LHCN-M2 (cell line): Measurements from ENCODE around the gene ILF3. TPM values are rescaled to one million over a fixed set of nuclear protein-coding genes. Genes with fewer than 3 reads are reported as not detected.
A peak's percentile ranks its signal among the peaks of the same experiment; 100 is the strongest.

Experiments used
- DNase-seq: peaks from one replicate; pipeline ENCODE4 v3.0.0-alpha.2; 2012; ENCODE audit warnings: low read depth
- total RNA-seq: library from RNA; depleted of rRNA; stranded (reverse); fragments of >200 nt; gene quantifications from 2 replicates; pipeline ENCODE4 v1.2.3, GENCODE V29; 2014

The ILF3 gene
- total RNA-seq, 1 experiment from 2014 or later, result 172 TPM

DNA sequence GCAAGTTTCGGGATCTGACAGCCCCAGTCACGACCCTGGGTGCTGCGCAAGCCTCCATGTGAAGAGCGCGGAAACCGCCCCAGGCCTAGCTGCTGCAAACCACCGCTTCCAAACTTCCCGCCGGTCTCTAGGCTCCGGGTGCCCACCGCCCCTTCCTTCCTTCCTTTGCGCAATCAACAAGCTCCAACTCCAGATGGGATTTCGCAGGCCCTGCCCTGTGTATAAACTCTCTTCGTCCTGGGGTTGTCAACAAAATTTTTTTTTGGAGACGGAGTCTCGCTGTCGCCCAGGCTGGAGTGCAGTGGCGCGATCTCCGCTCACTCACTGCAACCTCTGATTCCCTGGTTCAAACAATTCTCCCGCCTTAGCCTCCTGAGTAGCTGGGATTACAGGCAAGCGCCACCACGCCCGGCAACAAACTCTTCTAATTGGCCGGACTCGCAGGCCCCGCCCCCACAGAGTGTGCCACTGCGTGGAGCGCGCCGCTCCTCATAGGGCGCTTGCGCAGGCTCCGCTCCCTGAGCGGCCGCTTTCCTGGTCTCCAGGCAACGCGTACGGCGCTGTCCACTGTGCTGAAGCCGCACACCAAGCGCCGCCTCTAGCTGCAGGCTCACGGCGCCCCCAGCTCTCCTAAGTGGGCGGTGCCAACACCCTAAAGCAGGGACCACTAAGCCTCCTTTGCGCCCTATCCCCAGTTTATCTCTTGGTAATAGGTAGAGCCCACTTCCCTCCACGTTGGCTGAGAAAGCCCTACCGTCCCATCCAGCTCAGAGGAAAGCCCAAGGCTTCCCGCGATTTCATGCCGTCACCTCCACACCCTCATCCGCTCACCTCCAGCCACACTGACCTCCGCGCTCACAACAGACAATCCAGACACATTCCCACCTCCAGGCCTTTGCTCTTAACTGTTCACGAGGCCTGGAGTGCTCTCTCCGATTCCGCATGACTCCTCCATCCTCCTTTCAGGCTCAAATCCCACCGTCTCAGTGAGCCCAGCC lies 41.6 kb downstream of the ILF3 start:
- peak; percentile 68 for DNase-seq

DNA sequence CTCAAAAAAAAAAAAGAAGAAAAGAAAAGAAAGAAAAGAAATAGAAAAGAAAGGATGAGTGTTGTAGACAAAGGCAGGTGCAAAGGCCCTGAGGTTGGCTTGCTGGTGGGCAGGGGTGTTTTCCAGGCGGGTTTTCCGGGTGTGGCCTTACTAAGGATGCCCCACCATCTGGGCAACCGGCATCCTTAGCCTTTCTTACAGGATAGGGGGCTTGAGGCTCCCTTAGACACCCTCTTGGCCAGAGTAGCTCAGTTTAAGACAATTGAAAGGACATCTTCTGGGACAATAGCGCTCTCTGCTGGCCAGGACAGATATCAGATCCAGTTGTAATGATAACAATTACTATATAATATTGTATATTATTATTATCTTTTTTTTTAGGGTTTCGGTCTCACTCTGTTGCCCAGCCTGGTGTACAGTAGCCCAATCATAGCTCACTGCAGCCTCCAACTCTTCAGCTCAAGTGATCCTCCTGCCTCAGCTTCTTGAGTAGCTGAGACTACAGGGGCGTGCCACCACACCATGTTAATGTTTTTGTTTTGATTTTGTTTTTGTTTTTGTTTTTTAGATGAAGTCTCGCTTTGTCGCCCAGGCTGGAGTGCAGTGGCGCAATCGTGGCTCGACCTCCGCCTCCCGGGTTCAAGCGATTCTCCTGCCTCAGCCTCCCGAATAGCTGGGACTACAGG lies 45.6 kb downstream of the ILF3 start:
- peak; percentile 55 for DNase-seq

DNA sequence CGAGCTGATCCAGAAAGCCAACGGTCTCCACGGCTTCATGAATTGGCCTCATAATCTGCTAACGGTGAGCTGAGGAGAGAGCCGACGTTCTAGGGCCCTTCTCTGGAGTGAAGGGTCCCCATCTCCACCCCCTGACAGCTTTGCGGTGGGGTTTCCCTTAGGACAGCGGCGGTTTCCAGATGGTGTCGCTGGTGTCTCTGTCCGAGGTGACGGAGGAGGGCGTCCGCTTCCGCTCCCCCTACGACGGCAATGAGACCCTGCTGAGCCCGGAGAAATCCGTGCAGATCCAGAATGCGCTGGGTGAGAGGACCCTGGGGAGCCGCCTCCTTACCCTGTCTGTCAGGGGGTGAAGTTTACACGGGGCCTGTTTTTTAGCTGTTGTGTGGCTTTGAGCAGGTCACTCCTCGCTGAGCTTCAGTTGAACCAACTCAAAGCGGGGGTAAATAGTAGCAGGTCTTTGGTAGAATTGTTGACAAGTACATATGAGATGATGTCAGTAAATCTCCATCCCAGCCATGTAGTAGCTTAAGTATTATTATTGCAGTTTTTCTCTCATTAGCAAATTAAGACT lies 47.9 kb downstream of the ILF3 start:
- no peak for DNase-seq

DNA sequence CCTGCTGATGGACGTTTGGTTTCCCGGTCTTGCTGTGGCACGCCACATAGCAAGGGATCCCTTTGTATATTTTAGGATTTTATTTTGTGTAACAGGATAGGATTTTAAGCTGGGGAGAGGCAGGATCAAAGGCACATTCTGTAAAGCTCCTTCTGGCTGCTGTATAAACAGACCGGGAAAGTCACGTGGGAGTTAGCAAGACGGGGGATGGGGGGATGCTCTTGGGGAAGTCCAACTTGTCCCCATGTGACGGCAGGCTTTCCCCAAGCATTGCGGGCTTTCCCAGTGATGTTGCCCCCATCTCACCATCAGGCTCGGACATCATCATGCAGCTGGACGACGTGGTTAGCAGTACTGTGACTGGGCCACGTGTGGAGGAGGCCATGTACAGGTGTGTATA lies 52.8 kb downstream of the ILF3 start:
- DNase-seq, result no peak

DNA sequence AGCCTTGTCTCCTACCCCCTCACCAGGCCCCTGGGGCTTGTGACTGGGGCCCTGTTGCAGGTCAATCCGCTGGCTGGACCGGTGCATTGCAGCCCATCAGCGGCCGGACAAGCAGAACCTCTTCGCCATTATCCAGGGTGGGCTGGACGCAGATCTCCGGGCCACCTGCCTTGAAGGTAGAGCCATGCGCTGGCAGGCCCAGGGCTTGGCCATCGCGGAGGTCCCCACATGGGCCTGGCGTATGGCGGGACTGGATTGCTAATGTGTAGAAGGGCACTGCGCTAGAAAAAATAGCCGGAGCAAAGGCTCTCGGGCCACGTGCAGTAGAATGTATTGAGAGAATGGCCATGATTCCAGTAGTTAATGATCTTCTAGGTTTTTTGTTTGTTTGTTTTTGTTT lies 53.3 kb downstream of the ILF3 start:
- DNase-seq, result no peak

DNA sequence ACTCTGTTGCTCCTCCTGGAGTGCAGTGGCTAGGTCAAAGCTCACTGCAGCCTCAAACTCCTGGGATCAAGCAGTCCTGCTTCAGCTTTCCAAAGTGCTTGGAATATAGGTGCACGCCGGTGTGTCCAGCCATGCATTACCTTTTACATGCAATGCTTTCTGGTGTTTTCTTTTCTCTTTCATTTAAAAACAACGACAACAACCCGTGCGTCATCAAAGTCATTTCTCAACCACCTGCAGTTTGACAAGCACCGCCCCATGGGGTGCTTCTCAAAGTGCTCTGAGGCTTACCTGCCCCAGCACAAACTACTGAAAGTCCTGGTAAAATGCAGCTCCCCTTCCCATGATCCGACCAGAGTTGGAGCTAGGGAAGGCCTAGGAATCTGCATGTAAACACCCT lies 54.1 kb downstream of the ILF3 start:
- DNase-seq, result no peak

DNA sequence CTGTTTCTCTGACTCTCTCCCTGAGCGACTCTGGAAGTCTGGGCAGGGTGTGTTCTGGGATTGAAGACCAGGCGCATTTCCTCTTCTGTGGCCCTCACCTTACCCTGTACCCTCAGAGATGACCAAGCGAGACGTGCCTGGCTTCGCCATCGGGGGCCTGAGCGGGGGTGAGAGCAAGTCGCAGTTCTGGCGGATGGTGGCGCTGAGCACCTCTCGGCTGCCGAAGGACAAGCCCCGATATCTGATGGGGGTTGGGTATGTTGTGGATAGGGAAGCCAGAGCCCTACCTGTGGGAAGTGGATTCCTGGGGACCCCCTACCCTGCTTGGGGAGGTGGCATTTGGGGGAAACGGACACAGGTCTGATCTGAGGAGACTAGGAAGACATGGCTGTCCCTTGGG lies 57.9 kb downstream of the ILF3 start:
- DNase-seq, result no peak

DNA sequence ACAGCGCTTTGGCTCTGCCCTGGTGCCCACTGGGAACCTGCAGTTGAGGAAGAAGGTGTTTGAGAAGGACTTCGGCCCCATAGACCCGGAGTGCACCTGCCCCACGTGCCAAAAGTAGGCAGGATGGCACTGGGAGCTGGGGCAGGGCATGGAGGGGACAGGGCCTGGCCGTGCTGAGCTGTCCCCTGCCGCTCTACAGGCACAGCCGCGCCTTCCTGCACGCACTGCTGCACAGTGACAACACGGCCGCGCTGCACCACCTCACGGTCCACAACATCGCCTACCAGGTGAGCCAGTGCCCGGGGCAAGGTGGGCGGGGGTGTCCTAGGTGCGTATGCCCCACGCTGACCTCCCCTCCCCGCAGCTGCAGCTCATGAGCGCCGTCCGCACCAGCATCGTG lies 58.6 kb downstream of the ILF3 start:
- no peak for DNase-seq

DNA sequence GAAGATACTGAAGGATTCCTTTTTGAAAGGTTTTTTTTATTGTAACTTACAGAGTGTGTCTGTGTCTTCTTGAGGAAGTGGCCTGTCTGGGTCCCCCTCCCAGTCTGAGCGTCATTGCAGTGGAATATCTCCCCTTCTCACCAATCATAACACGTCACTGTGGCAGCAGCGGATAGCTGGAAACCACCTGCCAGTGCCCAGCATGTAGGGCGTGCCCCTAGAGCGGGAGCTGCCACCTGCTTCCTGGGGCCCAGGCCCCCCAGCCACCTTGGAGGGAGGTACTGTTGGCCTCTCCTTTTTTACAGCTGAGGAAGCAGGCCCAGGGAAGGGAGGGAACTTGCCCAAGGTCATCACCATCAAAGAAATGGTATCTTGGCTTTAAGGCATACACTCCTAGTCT lies 59.2 kb downstream of the ILF3 start:
- no peak for DNase-seq

DNA sequence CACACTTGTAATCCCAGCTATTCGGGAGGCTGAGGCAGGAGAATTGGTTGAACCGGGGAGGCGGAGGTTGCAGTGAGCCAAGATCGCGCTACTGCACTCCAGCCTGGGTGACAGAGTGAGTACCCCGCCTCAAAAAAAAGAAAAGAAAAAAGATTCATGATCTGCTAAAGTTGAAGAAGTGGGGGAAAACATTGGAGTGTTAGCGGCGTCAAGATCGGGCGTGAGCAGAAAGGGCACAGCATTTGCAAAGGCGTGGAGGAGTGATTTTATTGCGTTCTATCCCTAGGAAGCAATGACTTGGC lies 62.9 kb downstream of the ILF3 start:
- DNase-seq, result no peak

DNA sequence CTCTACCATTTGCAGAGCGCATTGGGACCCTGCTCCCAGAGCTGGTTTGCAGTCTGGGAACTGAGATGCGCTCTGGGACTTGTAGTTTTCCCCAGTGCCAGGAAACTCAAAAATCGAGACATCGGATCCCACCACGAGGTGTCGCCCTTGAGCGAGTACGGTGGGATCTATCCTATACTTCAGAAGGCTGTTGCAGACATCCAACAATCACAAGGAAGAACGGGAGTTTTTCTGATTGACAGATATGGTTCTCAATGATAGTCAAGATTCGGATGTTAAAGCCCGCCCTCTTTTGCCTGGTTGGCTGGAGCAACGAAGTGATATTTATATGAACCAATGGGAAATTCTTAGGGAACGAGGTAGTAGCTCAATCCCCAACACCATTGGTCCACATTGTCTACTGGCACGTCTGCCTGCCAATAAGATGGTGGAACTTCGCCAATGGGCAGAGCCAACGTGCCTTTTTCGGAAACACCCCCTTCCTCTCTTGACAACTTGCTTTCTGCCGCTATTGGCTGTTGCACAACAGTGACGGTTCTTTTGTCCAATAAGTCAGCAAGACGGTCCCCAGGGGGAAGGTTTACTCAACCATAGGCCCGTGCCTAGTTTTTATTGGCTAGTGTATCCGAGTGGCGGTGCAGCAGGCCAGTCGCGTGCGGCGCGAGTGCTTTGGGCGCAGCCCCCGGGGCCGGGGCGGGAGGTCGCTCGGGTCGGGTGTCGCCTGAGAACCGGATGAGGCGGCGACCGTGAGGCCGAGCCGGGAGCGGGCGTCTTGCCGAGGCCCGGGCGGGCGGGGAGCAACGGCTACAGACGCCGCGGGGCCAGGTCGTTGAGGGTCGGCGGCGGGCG lies 63.4 kb downstream of the ILF3 start, which contains the start of gene DNM2:
DNM2 (plus strand) TSS at position 724 of the 849 bp plus-strand sequence. CDS start 164 bp downstream, outside the sequence.
- peak; percentile 100 for DNase-seq

DNA sequence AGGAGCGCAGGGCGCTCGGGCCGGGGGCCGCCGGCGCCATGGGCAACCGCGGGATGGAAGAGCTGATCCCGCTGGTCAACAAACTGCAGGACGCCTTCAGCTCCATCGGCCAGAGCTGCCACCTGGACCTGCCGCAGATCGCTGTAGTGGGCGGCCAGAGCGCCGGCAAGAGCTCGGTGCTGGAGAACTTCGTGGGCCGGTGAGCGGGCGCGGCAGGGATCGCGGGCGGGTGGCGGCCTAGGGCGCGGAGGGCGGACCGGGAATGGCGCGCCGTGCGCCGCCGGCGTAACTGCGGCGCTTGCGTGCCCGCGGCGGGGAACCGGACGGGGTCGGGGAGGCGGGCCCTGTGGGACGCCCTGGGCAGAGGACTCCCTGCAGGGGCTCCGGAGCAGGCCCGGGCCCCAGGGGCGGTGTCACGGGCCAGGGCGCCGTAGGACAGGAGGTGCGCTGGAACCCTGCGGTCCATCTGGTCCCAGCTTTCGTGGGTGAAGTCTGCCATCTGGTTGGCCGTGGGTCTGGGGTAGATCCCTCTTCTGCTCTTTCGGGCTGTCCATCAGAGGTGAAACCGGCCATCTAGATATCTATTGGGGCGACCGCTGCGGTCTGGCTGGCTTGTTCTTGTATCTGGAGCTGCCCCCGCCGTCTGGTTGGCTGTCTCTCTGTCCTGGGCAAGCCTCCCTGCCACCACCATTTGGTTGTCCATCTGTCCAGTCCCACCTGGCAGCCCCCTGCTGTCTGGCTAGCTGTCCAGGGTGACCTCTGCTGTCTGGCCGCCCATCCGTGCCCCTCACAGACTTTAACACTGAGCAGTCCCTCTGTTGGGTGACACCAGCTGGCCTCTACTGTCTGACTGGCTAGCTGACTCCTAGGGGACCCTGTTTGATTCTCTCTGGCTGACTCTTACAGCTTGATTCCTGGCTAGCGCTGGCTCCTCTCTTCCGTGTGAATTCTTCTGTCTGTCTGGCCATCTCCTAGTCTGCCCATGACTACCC lies 64.4 kb downstream of the ILF3 start:
- DNase-seq, result peak; percentile 32

DNA sequence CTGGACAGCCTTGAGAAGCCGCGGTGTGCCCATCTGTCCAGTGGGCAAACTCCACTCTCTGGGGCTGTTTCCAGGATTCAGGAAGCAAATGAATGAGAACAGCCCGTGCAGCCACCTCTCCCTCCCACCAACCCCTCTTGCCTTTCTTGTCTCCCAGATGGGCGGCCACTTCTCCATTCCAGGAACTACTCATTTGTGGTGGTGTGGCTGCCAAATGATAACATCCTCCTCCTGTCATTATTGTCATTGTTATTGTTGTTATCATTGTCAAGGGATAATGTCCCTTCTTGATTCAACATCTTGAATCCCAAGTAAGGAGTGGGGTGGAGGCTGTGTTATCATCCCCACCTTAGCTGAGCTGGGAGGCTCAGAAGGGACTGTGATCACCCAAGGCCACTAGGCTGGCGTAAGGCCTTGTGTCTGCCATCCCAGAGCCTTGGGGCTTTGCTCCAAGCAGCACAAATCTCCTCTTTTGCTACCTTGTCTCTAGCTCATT lies 65.4 kb downstream of the ILF3 start:
- no peak for DNase-seq

DNA sequence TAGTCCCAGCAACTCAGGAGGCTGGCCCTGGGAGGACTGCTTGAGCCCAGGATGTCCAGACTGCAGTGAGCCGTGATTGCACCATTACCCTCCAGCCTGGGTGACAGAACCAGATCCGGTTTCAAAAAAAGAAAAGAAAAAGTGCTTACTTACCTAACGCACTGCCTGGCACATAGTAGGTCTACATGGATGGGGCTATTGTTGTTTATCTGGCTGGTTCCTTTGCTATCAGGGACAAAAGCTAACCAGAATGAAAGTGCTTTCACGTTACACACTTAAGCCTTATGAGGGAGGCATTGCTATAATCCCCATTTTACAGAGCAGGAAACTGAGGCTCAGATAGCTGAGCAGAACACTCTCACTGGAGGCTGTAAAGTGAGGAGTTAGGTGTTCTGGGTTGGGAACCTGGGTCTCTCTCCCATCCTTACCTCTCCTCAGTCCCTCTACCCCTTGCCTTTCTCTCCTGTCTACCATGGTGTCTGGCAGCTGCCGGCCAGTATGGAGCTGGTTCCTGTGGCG lies 66.5 kb downstream of the ILF3 start:
- DNase-seq, result no peak

DNA sequence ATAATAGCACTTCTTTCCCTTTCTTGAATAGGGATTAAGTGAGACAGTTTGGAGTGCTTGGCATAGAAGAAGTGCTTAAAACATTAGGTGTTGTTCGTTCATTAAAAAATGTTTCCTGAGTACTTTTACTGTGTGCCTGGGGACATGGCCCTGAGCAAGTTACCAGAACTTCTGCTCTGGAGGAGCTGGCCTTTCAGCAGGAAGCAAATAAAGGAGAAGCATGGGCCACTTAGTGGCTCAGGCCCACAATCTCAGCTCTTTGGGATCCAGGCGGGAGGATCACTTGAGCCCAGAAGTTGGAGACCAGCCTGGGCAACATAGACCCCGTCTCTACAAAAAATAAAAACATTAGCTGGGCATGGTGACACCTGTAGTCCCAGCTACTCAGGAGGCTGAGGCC lies 69.4 kb downstream of the ILF3 start:
- no peak for DNase-seq

DNA sequence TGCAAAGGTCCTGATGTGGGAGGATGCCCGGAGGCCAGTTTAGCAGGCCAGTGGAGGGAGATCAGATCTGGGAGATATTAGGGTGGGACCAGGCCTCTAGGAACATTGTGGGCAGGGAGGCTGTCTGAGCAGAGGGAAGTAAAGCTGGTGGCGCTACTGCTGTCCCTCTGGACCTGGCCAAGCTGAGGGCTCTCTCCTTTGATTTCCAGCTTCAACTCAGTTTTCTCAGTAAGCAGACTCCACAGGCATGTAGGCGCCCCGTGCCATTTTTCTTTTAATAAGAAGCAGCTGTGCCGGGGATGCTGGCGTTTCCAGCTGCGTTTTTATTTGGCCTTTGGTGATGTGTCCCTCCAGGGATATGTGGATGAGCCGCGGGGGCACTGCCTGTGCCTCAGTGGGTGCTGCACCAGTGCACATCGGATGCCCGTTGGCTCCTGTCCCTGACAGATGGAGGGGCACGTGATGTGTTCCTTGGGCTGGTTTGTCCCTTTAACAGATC lies 70.5 kb downstream of the ILF3 start:
- no peak for DNase-seq

DNA sequence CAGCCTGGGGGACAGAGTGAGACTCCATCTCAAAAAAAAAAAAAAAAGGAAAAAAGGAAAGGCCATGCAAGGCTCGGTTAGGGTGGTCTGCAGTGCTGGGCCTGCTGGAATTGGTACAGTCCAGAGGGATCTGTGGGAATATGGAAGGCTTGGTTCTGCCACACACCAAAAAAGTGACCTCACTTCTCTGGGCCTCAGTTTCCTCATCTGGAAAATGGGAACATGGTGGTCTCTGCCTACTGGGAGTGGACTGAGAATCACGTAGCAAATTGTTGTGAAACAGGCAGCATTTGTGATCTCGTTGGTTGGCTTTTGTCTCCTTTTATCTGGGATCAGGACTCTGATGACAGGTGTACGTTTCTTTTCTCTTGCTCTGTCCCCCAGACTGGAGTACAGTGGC lies 71.3 kb downstream of the ILF3 start:
- DNase-seq, result no peak

DNA sequence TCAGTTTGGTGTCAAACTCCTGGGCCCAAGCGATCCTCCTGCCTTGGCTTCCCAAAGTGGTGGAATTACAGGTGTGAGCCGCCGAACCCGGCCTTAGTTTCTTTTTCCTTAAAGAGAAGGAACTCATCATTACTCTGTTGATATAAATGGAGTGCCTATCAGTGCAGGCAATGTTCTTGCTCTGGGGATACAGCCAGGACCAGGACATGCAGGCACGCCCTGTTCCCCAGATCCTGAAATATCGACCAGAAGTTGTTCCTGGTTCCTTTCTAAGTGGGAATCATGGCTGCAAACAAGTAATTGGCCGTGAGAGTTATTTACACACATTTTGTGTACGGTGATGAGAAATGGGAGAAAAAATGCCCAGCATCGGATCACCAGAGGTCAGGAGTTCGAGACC lies 72.1 kb downstream of the ILF3 start:
- DNase-seq, result no peak

DNA sequence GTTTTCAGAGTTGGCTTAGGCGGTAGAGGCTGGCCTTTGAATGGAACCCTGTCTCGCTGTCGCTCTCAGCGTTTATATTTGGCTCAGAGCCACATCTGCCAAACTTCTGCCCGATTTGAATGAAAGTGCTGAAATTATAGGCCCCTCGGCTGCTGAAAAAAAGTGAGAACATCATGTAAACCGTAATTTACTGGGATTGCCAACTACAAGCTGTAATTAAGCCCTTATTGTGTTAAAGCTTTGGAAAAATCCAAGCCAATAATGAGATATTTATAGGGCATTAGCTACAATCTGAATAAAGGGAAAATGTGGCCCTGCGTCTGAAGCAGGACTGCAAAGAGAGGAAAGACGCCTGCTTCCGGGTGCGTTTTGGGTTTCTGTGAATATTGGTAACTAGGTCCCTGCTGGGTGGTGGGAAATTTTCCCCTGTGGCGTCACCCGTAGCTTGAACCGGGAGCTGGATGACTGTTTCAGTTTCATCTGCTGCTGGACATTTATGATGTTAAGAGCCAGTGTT lies 73.6 kb downstream of the ILF3 start:
- no peak for DNase-seq

DNA sequence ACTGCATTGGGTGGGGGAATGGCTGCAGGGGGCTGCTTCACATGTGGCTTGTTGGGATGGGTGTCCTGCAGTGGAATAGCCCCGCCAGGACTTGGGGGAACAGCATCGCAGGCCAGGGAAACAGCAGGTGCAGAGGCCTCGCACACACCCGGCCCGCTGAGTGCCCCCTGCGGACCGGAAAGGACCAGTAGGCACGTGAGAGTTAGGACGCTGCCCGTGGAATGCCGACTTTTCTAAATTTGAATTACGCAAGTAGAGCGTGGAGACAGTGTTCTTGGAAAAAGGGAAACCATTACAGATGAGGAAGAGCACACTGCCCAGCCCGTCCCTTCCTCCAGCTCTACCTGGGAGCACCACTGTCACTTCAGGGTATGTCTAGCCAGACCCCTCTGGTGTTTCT lies 75.3 kb downstream of the ILF3 start:
- DNase-seq, result no peak
